HG02763 (cell line): ENCODE results near the gene IRX4.

Experiments used
- ATAC-seq: cut with Tn5 transposase; IDR thresholded peaks from one replicate; pipeline ENCODE4 v1.9.1; 2021; ENCODE audit warnings: mild to moderate bottlenecking, moderate library complexity; ENCODE audit not compliant: unreplicated experiment

IRX4 gene

DNA sequence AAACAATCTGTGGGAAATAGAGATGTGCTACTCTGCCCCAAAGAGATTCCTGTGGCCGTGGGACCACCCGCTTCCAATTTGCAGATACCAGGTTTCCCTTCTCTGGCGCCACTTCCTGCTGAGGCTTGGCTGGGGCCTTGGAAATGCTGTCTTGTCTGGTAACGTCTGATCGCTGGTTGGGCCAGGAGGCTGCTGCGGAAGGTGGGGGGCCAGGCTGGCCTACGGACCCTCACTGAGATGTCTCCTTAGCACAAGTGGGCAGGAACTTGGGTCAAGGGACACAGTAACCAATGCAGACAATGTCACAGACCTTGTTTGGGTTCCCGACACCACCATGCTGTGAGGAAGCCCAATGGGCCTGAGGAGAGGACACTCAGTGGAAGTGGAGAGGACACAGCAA lies 31.7 kb upstream of the IRX4 start:
- no peak for ATAC-seq

DNA sequence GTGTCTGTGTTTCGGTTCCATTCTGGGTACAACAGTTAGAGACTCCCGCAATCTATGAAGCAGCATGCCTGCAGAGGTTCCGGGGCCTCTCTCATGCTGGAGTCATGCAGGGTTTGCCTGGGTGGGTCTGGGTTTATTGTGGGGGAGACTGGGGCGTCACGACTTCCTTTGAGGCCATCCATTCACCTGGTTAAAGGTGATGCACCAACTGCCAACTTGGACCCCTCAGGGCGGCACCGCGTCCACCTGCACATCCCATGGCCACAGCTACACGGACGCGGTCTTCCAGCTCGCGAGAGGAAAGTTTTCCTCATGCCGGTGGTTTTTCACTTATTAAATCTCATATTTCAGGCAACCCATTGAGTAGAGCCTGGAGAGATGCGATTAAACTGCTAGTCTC lies 30.9 kb upstream of the IRX4 start:
- no peak for ATAC-seq

DNA sequence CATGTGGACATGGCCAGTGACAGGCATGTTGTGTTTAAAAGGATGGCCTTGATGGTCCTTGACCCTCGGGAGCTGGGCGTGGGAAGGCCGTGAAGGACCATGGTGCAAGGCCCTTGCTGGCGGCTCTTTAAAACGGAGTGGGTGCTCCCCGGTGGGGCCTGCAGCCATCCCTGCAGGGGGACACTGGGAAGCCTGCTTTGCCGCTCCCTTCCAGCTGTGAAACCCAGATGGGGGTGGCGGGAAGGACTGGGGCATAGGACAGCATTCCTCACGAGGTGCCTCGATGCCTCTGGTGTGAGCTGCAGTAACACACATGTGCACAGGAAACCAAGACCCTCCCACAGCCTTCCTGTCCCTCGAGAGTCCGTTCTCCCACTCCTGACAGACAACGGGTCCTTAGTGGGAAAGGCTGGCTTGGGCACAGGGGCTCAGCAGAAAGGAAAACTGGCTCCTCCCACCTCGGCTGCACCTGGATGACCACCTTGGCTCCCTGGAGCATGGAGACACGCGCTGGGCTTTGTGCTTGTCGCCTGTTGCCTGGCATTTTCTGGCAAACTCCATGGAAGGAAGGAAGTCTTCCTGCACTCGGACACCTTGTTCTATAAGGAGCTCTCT lies 30.3 kb upstream of the IRX4 start:
- no peak for ATAC-seq

DNA sequence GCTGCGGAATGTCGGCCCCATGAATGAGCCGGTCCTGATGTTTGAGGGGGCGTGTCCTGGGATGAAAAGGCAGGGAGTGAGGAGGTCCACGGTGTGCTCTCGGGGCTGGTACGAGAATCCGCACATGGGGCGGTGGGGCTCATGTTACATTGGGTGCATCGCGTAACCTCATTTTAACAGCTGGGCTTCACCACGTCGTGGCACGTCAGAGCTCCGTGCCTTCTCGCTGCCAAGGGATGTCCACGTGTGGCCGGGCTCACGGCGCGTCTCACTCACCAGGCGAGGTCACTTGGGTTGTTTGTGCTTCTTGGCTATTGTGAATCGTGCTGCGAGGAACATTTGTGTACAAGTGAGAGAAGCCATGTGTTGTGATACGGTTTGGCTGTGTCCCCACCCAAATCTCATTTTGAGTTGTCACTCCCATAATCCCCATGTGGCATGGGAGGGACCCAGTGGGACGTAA lies 29.1 kb upstream of the IRX4 start:
- ATAC-seq = no peak

DNA sequence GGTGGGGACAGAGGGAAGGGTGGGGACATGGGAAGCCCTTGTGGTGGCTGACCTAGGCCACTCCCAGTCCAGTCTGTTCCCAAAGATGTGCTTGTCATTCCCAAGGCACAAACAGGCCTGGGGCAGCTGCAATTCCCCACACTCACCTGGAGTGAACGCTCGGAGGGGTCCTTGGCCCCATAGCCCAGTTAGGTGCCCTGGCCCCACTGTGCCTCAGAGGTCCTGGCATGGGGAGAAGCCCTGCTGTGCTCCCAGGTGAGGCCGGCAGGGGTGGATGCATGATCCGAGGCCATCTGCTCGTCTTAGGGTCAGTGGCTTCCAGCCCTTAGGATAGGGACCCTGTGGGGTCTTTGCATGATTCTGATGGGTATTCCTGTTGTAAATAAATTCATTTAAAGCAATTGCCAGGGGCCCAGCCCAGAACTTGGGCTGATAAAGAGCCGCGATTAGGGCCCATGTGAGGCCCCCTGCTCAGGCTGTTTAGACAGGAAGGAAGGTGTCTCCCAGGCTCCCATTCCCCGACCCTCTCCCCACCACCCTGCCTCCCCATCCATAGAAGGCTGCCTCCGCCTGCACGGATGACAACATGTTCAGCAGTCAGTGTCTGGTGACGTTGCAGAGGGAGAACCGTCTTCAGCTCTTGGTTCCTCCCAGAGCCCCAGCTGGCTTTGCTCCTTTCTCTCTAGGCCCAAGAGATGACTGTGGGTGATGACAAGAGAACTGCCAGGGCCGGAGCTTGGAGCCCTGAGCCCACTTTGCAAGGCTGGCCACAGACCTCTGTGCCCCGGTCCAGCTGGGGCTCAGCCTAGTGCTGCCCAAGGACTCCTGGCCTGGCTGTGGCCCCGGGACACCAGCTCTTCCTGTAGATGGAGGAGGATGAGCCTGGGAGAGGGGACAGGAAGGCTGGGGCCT lies 28.4 kb upstream of the IRX4 start:
- ATAC-seq = no peak

DNA sequence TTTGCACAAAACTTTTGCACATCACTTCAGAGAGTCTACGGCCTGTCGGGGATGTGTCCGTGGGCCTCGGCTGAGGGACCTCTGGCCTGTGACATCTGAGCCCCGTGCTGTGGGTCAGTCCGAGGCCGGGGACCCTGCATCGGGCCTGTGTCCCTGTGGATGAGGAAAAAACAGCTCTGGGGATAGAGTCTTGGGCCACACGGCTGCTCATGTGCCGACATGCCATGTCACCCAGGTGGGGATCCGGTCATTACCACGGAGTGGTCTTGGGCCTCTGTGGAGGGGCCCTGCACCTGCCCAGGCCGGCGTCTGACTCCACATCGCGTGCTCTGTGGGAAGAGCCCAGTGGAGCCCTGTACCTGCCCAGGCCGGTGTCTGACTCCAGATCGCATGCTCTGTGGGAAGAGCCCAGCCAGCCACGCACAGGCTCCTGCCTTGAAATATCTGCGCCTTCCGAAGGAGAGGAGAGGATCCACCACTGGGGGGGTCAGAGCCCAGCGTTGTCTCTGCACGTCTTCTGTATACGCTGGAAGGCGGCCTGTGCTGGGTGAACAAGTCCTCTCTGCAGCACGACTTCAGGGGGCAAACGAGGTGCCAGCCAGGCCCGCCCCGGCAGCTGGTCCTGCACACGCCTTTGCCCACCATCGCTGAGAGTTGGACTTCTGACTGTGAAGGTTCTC lies 27.5 kb upstream of the IRX4 start:
- ATAC-seq = no peak

DNA sequence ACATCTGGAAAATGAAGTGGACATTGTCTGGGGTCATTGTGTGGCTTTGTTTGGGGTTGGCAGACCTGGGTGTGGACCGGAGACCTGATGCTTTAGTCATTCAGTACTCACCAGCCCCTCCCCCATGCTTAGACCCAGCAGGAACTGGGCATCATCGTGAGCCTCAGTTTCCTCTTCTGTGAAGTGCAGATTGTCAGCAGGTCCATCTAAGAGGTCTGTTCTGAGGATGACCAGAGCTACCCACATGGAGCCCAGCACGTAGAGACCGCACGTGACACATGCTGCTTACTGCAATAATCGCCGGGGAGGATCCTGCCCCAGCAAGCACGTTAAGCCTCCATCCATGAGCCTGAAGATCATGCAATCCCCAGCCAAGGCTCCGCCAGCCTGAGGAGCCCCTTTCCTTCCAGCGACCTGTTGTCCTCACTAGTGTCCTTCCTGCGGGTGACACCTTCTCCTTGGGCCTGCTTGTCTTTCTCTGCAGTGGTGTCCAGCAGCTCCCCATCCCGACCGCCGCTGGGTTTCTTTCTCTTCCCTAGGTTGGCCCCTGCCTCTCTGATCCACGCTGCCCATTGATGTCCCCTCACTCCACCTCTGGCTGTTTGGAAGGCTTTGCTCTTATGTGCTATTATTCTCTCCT lies 26.7 kb upstream of the IRX4 start:
- no peak for ATAC-seq

DNA sequence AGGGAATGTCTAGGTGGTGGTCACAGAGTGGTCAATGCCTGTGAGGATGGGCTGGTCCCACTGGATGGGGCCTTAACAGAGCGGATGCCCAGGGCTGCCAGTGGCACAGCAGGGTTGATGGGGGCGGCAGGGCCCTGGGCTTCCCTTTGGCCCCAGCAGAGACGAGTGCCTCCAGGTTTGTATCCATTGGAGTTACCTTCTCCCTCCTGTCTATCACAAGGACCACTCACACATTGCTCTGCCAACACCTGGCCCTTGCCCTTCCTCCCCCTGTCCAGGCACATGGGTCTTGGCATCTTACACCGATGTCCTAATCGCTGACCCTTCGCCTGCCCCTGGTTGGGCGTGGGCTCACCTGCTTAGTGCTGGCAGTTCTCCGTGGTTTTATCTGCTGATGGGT lies 26.2 kb upstream of the IRX4 start:
- no peak for ATAC-seq

DNA sequence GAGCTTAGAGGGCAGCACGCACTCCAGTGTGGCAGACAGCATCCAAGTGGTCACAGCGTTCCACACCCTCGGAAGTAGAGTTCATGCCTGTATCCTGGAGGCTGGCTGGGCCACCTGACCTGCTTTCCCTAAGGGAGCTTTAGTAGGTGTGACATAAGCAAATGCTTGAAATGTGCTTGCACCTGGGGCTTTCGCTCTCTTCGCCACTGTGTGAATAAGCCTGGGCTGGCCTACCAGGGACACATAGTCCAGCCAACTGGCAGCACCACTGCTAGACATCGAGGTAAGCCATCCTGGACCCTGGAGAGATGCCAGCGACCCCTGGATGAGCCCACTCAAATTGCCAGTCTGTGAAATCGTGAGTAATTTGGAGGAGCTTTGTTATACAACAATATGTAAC lies 24.9 kb upstream of the IRX4 start:
- no peak for ATAC-seq

DNA sequence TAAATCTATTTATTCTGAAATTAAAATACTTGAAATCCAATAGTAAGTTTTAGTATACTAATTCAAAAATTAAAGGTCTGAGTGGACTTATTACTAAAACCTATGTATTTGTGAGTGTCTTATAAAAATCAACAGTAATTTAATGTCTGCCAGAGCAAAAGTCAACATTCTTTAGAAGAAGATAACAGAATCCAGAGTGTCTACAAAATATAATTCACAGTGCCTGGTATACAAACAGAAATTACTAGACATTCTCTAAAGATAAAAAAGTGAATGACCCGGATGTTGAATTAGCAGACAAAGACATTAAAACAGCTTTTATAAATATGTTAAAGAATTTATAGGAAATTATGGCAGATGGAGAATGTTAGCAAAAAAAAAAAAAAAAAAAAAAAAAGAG lies 22.4 kb upstream of the IRX4 start:
- no peak for ATAC-seq

DNA sequence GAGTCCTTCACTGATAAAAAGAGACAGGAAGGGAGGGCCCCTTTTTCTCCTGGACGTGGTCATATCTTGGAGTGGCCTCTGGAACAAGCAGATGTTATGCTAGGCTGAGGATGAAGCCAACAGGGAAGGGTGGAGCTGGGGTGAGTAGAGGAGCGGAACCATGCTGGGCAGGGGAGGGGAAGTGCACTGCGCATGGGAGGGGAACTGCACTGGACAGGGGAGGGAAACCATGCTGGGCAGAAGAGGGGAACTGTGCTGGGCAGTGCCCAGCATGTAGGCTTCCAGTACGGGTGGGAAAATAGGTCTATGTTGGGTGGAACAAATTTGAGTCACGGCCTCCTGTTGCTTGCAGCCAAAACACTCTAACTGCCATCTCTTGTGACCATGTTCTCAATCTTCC lies 19.3 kb upstream of the IRX4 start:
- no peak for ATAC-seq

DNA sequence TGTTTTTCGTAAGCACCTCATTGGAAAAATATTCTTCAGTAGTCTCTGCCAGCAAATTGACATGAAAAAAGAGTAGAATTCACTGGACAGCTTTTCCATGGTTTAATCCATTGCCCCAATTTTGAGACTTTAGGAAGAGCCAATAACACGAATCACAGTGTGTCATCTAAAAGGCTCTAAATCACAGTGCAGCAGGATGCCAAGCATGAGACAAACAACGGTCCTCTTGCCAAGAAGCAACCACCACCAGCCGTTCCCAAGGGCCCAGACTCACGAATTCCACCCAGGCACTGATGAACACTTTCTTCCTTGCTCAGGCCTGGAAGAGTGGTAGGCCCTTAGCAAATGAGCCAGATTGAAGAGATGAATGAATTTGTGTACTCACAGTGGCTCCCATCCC lies 18.3 kb upstream of the IRX4 start:
- no peak for ATAC-seq

DNA sequence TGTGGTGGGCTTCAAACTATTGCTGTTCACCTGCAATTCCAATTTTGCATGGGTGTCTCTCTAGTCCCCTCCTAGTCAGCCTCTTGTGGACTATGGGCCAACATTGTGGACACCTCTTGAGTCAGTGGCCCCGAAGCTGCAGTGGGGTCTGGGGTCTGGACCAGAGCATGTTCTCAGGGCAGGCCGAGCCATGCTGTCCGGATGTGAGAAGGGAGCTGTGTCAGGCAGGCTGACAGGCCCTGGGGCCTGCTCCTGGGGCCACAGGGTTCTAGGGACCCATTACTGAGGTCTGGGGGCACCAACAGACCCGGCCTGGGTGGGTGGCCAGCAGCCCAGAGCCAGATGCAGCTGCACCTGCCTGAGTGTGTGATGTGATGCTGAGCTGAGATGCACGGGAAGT lies 16.5 kb upstream of the IRX4 start:
- no peak for ATAC-seq

DNA sequence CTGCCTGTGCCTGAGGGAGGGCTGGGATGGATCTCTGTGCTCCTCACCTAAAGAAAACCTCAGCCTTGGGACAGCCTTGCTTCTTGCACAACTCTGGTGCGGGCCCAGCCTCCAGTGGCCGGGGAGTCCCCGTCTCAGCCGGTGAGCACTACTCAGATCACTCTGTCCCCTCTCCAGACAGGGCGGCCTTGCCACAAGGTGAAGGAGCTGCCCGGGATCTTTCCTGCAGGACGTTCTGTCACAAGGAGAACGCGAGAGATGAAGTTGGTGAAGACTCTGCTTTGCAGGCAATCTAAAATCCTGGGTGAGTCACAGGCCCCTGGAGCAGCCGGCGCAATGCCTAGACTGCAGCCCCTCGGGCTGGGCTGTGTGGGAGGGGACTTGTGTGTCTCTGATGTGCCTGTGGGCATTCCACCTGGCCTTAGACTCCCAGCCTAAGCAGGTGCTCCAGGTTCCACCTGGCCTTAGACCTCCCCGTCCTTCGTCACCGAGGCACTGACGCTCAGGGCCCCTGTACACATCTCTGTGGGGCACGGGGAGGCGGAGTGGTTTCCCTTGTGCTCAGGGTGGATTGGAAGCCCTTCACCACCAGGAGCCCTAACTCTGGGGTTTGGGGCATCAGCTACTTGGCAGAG lies 15.2 kb upstream of the IRX4 start:
- no peak for ATAC-seq

DNA sequence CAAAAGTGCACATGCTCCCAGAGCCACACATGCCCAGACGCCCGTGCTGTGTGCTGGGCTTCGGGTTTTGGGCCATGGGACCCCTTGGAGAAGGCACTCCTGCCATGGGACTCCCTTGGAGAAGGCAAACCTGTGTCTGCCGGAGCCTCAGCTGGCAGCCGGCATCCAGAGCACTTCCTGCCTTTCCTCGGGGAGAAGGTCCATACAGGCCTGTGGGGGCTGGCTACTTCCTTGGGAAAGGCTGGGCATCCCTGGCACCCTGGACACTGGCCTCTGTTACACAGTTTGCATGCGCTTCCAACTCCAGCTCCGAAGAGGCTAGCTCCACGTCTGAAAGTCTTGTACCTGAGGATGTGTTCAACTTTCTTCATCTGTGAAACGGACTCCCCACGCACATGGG lies 14.7 kb upstream of the IRX4 start:
- ATAC-seq = no peak

DNA sequence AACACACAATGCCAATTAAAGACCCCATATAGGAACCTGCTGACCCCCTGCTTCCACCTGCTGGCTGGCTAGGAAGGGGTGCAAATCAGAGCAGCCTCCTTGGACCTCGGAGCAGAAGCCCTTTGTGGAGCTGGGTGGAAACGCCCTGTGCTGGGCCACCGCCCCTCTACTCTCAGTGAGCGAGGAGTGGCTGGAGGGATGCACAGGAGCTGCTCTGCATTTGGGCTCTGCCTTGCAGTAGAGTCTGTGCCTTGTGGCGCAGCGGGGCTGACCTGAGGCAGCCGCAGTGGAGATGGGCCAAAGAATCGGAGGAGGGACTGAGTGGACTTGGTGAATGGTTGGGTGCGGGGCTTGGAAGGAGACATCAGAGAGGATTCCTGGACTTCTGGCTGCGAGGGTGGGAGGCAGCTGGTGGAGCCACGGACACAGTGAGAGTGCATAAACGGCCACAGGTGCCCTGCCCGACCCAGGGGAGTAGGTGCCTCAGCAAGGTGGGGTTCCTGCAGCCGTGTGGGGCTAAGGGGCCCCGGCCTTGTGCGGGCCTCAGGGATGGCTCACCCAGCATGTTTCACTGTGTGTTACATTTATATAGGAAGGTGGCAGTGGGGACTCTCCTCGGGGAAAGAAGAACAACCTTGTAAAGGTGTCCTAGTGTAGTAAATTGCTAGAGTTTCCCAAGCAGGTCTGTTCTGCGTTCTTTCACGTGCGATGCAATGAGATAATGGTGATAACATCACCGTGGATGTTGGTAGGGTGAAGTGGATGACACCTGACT lies 14.1 kb upstream of the IRX4 start:
- ATAC-seq = no peak

DNA sequence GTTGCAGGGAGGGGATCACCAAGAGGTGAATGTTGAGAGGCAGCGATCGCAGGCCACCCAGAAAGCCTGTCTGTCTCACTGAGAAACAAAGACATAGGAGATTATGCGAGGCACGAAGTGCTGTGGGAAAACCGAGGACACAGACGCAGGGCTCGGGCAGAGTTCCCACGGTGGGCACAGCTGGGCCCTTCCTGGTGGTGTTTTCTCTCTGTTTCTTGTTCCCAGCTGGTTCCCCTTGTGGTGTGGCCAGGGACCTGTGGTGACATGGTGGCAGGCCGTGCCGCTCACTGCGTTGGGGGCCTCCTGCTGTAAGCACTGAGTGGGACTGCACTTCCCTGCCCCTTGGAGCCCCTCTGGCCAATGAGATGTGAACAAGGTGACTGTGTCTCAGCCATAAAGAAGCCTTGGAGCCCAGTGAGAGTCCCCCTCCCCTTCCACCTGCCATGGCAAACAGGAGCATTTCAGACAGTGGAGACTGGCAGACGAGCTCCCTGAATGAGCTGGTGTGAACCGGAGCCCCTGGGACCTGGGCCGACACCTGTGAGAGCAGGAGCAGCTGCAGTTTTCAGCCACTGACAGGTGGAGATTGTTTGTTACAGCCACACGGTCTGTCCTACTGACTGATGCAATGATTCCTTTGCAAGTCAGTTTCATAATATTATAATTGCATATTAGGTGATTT lies 13.2 kb upstream of the IRX4 start:
- no peak for ATAC-seq

DNA sequence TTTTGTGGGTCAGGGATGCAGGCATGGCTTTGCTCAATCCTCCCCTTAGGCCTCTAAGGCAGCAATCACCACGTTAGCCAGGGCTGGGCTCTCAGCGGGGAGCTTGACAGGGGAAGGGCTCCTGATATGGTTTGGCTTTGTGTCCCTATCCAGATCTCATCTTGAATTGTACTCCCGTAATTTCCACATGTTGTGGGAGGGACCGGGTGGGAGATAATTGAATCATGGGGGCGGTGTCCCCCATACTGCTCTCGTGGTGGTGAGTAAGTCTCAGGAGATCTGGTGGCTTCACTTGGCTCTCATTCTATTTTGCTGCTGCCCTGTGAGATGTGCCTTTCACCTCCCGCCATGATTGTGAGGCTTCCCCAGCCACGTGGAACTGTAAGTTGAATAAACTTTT lies 11.5 kb upstream of the IRX4 start:
- no peak for ATAC-seq

DNA sequence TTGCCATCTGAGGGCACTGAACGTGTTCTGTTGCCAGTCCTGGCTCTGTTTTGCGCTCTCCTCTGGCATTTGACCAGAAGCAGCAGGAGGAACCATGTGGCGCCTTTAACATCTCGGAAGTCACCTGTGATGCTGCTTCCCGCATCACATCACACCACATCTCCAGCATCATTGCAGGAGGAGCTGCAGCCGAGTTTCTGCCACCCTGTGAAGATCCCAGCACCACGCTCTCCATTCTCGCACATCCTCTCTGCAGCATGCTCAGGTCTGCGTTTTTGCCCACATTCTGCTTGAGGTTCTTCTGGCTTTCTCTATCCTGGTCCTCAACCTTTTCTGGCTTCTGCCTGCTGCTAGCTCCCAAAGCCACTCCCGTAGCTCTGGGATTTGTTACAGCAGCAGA lies 11.0 kb upstream of the IRX4 start:
- ATAC-seq = no peak
